H1 (cell line): ENCODE data around the gene TMEM97. TPM values are rescaled to one million over a fixed set of nuclear protein-coding genes. Genes with fewer than 3 reads are reported as not detected.

Experiments used
- CTCF ChIA-PET: fragments of 300-600 bp; sonication (Branson Sonifier 250); formaldehyde crosslinking; loops from one replicate; lab custom pipeline; 2021; ENCODE audit not compliant: partially characterized antibody; lab: Charles Lee
- POLR2A ChIA-PET: fragments of 300-600 bp; sonication (Branson Sonifier 250); formaldehyde crosslinking; loops from one replicate; lab custom pipeline; 2021; ENCODE audit warnings: inconsistent platforms; ENCODE audit not compliant: partially characterized antibody; lab: Charles Lee
- DNase-seq, 2 experiments: peaks; one replicate each; pipeline versions ENCODE4 v3.0.0 to v3.0.0-alpha.2; 2010 to 2022; ENCODE audit warnings: low spot score in 2 of 2, low read depth in 1 of 2, mixed read lengths in 1 of 2
- FAIRE-seq: peaks from 2 replicates; lab custom pipeline; 2011; peaks lifted over from hg19 to GRCh38; lab: Jason Lieb, UNC
- H2AFZ ChIP-seq: 2 replicates; pipeline ENCODE4 v1.8.1; 2012; ENCODE audit warnings: low read length, inconsistent platforms
- H2AK5ac ChIP-seq: 2 replicates; pipeline ENCODE4 v1.6.1; 2013; ENCODE audit warnings: low read depth, low read length
- H2BK120ac ChIP-seq: replicated peaks from 2 replicates; pipeline ENCODE3; 2013; ENCODE audit warnings: low read depth, low read length, inconsistent platforms
- H2BK12ac ChIP-seq: 2 replicates; pipeline ENCODE4 v1.6.1; 2013; ENCODE audit warnings: low read depth, low read length
- H2BK15ac ChIP-seq: 2 replicates; pipeline ENCODE4 v1.6.1; 2013; ENCODE audit warnings: low read length
- H2BK20ac ChIP-seq: 2 replicates; pipeline ENCODE4 v1.6.1; 2013; ENCODE audit warnings: low read length
- H2BK5ac ChIP-seq: 2 replicates; pipeline ENCODE4 v1.6.1; 2013; ENCODE audit warnings: low read depth, low read length
- H3K14ac ChIP-seq: 2 replicates; pipeline ENCODE4 v1.6.1; 2013; ENCODE audit warnings: inconsistent platforms; ENCODE audit not compliant: insufficient read length
- H3K18ac ChIP-seq: 2 replicates; pipeline ENCODE4 v1.6.1; 2013; ENCODE audit warnings: low read length; ENCODE audit errors: extremely low read depth
- H3K23ac ChIP-seq: 2 replicates; pipeline ENCODE4 v1.6.1; 2013; ENCODE audit warnings: inconsistent platforms; ENCODE audit not compliant: insufficient read length
- H3K23me2 ChIP-seq: 2 replicates; pipeline ENCODE4 v1.6.1; 2013; ENCODE audit warnings: low read depth, low read length
- H3K27ac ChIP-seq: 2 replicates; pipeline ENCODE4 v1.6.1; 2011; ENCODE audit warnings: low read depth, low read length, inconsistent platforms
- H3K27me3 ChIP-seq, 4 experiments: replicated peaks in 1 of 4; 1 replicate in 1 of 4; 2 replicates in 3 of 4; pipeline versions ENCODE4 v1.6.1 to v1.8.1; 2011 to 2013; ENCODE audit warnings: low read length in 3 of 4, mild to moderate bottlenecking in 3 of 4, inconsistent platforms in 2 of 4, mixed read lengths in 2 of 4, moderate library complexity in 1 of 4; ENCODE audit not compliant: control insufficient read depth in 3 of 4, insufficient read depth in 3 of 4; ENCODE audit errors: extremely low read depth in 1 of 4
- H3K36me3 ChIP-seq, 4 experiments: 2 replicates each; pipeline versions ENCODE4 v1.6.1 to v1.8.1; 2011 to 2013; ENCODE audit warnings: mild to moderate bottlenecking in 4 of 4, low read length in 3 of 4, moderate library complexity in 2 of 4, control low read depth in 1 of 4, inconsistent platforms in 1 of 4; ENCODE audit not compliant: insufficient read depth in 4 of 4, control insufficient read depth in 2 of 4
- H3K4ac ChIP-seq: replicated peaks from 2 replicates; pipeline ENCODE3; 2013; ENCODE audit warnings: low read length, low read depth, mixed read lengths, inconsistent platforms; ENCODE audit not compliant: insufficient read length
- H3K4me1 ChIP-seq, 4 experiments: replicated peaks in 1 of 4; 1 replicate in 1 of 4; 2 replicates in 3 of 4; pipeline versions ENCODE4 v1.6.1 to v1.8.1; 2011 to 2013; ENCODE audit warnings: low read length in 3 of 4, inconsistent platforms in 2 of 4, mixed read lengths in 1 of 4; ENCODE audit not compliant: insufficient read depth in 4 of 4, control insufficient read depth in 3 of 4
- H3K4me2 ChIP-seq, 2 experiments: 2 replicates each; pipeline versions ENCODE4 v1.6.1 to v1.8.1; 2011 to 2013; ENCODE audit warnings: low read depth in 2 of 2, low read length in 2 of 2, control low read depth in 1 of 2, inconsistent platforms in 1 of 2, mild to moderate bottlenecking in 1 of 2; ENCODE audit not compliant: insufficient read depth in 1 of 2
- H3K4me3 ChIP-seq, 4 experiments: fragments of 200-600, 300-600 bp in 1 of 4; sonication (generic), shearing (Covaris generic), sonication (Bioruptor Twin) in 1 of 4; 2 replicates each; pipeline versions ENCODE4 v1.5.1 to v1.8.1; 2011 to 2016; ENCODE audit warnings: low read length in 4 of 4, low read depth in 3 of 4, control low read depth in 2 of 4, inconsistent platforms in 2 of 4, mild to moderate bottlenecking in 2 of 4, mixed read lengths in 1 of 4, moderate library complexity in 1 of 4; ENCODE audit not compliant: insufficient read depth in 2 of 4; ENCODE audit errors: extremely low read depth in 1 of 4
- H3K56ac ChIP-seq: replicated peaks from 2 replicates; pipeline ENCODE3; 2013; ENCODE audit warnings: low read depth, mild to moderate bottlenecking, mixed read lengths, low read length, inconsistent platforms; ENCODE audit not compliant: insufficient read length
- H3K79me1 ChIP-seq: 2 replicates; pipeline ENCODE4 v1.6.1; 2013; ENCODE audit warnings: low read depth, low read length, control low read depth
- H3K79me2 ChIP-seq, 2 experiments: 2 replicates each; pipeline versions ENCODE4 v1.6.1 to v1.8.1; 2012 to 2013; ENCODE audit warnings: low read length in 2 of 2, mild to moderate bottlenecking in 2 of 2, inconsistent platforms in 1 of 2; ENCODE audit not compliant: insufficient read depth in 2 of 2, control insufficient read depth in 1 of 2
- H3K9ac ChIP-seq, 4 experiments: replicated peaks in 1 of 4; 1 replicate in 1 of 4; 2 replicates in 3 of 4; pipeline versions ENCODE4 v1.6.1 to v1.8.1; 2011 to 2013; ENCODE audit warnings: low read depth in 3 of 4, low read length in 3 of 4, control low read depth in 2 of 4, mild to moderate bottlenecking in 2 of 4, moderate library complexity in 2 of 4, inconsistent platforms in 1 of 4; ENCODE audit errors: extremely low read depth in 1 of 4
- H3K9me3 ChIP-seq, 2 experiments: 2 replicates each; pipeline versions ENCODE4 v1.6.1 to v1.8.1; 2012 to 2013; ENCODE audit warnings: mild to moderate bottlenecking in 2 of 2, moderate library complexity in 2 of 2, control low read depth in 1 of 2, inconsistent platforms in 1 of 2, low read depth in 1 of 2, low read length in 1 of 2, mixed read lengths in 1 of 2; ENCODE audit not compliant: insufficient read depth in 2 of 2
- H4K20me1 ChIP-seq, 2 experiments: replicated peaks in 1 of 2; 2 replicates each; pipeline versions ENCODE3 to v1.8.1; 2011 to 2013; ENCODE audit warnings: inconsistent platforms in 2 of 2, low read length in 2 of 2, mild to moderate bottlenecking in 1 of 2; ENCODE audit not compliant: insufficient read depth in 2 of 2, control insufficient read depth in 1 of 2
- H4K5ac ChIP-seq: 2 replicates; pipeline ENCODE4 v1.6.1; 2013; ENCODE audit warnings: low read length, low read depth, mixed read lengths, inconsistent platforms; ENCODE audit not compliant: insufficient read length
- H4K8ac ChIP-seq: 2 replicates; pipeline ENCODE4 v1.8.0; 2013; ENCODE audit warnings: mild to moderate bottlenecking, moderate library complexity, low read length, inconsistent platforms; ENCODE audit not compliant: insufficient read depth; ENCODE audit errors: extremely low read depth
- H4K91ac ChIP-seq: replicated peaks from 2 replicates; pipeline ENCODE3; 2013; ENCODE audit warnings: low read length, mixed read lengths, inconsistent platforms; ENCODE audit not compliant: insufficient read length
- CTBP2 ChIP-seq: IDR thresholded peaks from 2 replicates; pipeline ENCODE4 v1.7.0; 2011; ENCODE audit warnings: borderline replicate concordance, mild to moderate bottlenecking, moderate library complexity, mixed read lengths, low read length; ENCODE audit not compliant: insufficient read depth, insufficient read length
- JUN ChIP-seq: IDR thresholded peaks from 2 replicates; pipeline ENCODE4 v1.6.1; 2011; ENCODE audit warnings: low read depth, mild to moderate bottlenecking, improper control_type of control experiment, low read length
- KDM5A ChIP-seq: fragments of 200-600 bp; IDR thresholded peaks from 2 replicates; pipeline ENCODE4 v1.7.1; 2012; ENCODE audit warnings: mild to moderate bottlenecking, low read length, inconsistent platforms, mixed read lengths
- POLR2AphosphoS5 ChIP-seq: IDR thresholded peaks from 2 replicates; pipeline ENCODE4 v1.6.1; 2011; ENCODE audit warnings: low read depth, low read length
- WGBS, 2 experiments: shearing (Covaris generic) in 1 of 2; methylation state at CpG; one replicate each; pipeline versions ENCODE4 v1.1.6 to v1.1.7; 2013 to 2015; ENCODE audit warnings: low lambda C conversion rate in 2 of 2, mixed read lengths in 2 of 2, inconsistent platforms in 1 of 2, low coverage in 1 of 2, missing lambda C conversion rate in 1 of 2; ENCODE audit not compliant: insufficient replicate concordance in 2 of 2, insufficient coverage in 1 of 2, insufficient read length in 1 of 2; ENCODE audit errors: extremely low coverage in 1 of 2, missing lambda C conversion rate in 1 of 2; 5-methylcytosine and 5-hydroxymethylcytosine counted together
- polyA plus RNA-seq, 7 experiments: library from polyadenylated mRNA; depleted of rRNA in 3 of 7; stranded (reverse) in 5 of 7; unstranded in 2 of 7; fragments of >200 nt in 5 of 7; fragments of 200-250 nt in 2 of 7; gene quantifications; 1 replicate in 5 of 7; 2 replicates in 1 of 7; 4 replicates in 1 of 7; pipeline versions ENCODE4 v1.2.1 to v1.2.3, GENCODE V29; 2011 to 2013; ENCODE audit warnings: missing spikeins in 2 of 7, mixed read lengths in 2 of 7
- total RNA-seq: library from RNA; stranded (reverse); fragmentation: NEBNext Ultra II Directional; extraction: Animal tissue kit (Norgen Biotek cat#: 25700); gene quantifications from 2 replicates; pipeline ENCODE4 v1.2.1, GENCODE V29; 2021

The TMEM97 gene
- total and polyA plus RNA-seq, 2 of the 8 experiments (the other 6 are each of a cell fraction or from before 2014, with no cell fraction given) = 126 to 130 TPM

GRCh38 chr17:28280826-28281225 lies 38.2 kb upstream of the TMEM97 start:
- no peak overlapping the region for H2BK15ac ChIP-seq
- no peak for TF ChIP-seq KDM5A
- no peak for TF ChIP-seq POLR2AphosphoS5
- no peak for TF ChIP-seq CTBP2
- TF ChIP-seq JUN = no peak
- TF ChIP-seq, all 59 proteins: peak for 0
- Histone ChIP-seq H3K9ac (no peak overlapping the region), H2AK5ac (no peak overlapping the region), H3K56ac (no peak overlapping the region), H2BK20ac (no peak overlapping the region), H3K4me1 (no peaks in the 10 kb centered on the region), H3K4me2 (no peak overlapping the region), H3K23me2 (no peaks in the 10 kb centered on the region), H2AFZ (no peak overlapping the region), H3K4me3 (no peak overlapping the region), H3K36me3 (no peaks in the 10 kb centered on the region), H3K23ac (no peak overlapping the region), H3K18ac (no peak overlapping the region), H3K79me2 (no peaks in the 10 kb centered on the region), H4K20me1 (no peaks in the 10 kb centered on the region), H3K27ac (no peak overlapping the region), H3K9me3 (no peaks in the 10 kb centered on the region), H4K5ac (no peak overlapping the region), H3K79me1 (no peaks in the 10 kb centered on the region), H3K27me3 (no peaks in the 10 kb centered on the region), H2BK5ac (no peak overlapping the region), H3K4ac (no peak overlapping the region), H2BK120ac (no peak overlapping the region), H2BK12ac (no peak overlapping the region), H4K8ac (no peak overlapping the region), H3K14ac (no peak overlapping the region), H4K91ac (no peak overlapping the region)
- CTCF ChIA-PET = interaction anchor here (0.9 to 1.7 kb wide), 4 partner anchors 10 to 36 kb away, joined by 3 to 4 read pairs (median 3); no protein-coding TSS in a partner anchor
- whole genome bisulfite sequencing, 2 experiments = 89% methylated on average over 3 of the region's 3 CpGs; no CpG with 5 or more reads in 1 of the 2 experiments
- POLR2A ChIA-PET = interaction anchor here (1.0 to 1.1 kb wide), 2 partner anchors 15 to 39 kb away, joined by 3 to 4 read pairs; partner anchors contain the start of gene TMEM97
- FAIRE-seq (no peak), DNase-seq (no peak)
